ENCODE results near the gene CCT5.
A peak's percentile ranks its signal among the peaks of the same experiment; 100 is the strongest.

Gene CCT5

DNA sequence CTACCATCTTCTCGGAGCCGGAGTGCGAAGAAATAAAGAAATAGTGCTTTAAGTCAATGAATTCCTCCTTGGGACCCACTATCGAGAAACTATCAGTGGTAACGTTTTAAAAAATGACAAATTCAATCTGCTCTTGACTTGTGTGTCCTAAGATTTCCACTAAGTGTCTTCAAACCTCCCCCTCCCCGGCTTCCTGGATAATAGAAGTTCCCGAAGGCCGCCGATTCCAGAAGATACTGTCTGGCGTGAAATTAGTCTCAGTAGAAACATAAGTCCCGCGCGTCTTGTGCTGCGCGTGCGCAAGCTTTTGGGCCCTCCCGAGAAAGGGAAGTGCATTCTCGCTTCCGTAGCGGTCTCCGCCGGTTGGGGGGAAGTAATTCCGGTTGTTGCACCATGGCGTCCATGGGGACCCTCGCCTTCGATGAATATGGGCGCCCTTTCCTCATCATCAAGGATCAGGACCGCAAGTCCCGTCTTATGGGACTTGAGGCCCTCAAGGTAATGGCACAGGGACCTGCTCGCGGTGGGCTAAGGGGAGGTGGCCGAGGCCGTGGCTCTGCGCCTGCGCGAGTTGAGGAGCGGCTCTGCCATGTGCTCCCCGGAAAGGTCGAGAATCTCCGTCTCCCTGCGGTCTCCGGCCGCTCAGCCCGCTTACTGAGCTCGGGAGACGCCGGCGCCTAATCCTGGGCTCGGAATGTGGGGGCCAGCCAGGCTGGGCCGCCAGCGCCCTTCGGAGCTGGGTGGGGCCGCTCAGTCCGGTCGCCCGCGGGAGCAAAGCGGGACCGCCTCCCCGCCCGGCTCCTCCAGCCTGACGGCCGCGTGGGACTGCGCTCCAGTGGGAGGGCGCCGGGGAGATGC, at the start of gene CCT5:
TSS of gene CCT5 (plus strand) at position 333 of the 858 bp plus-strand sequence. CDS start at position 394, 61 bp downstream.
- DNase-seq = peak; percentile 98 to 99

DNA sequence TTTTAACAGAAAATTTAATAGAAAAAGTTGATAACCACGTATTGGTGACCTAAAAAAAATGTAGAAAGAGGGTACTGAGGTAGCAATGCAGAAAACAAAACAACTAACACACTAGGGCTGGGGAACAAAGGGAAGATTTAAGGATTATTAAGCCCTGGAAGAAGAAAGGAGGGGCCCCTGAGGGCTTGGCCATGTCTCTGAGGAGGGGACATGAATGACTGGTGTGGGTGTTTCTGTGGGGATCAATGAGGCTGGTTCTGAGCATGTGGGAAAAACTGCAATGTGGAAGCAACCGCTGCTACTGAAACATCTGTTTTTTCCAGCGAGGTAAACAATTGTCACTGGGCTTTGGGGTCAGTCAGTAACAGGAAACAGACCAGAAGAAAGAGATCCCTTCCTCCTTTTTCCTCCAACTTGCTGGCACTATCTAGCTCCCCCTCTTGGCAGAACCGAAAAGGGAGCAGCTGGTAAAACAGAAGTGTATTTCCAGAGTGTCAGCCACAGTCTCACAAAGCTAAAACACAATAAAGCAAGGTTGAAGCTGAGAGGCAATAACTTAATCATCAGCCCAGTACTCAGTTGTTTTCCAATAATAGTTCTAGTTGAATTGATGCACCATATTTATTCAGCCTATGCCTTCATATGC, 48.7 kb upstream of the CCT5 start:
- DNase-seq = no peak

DNA sequence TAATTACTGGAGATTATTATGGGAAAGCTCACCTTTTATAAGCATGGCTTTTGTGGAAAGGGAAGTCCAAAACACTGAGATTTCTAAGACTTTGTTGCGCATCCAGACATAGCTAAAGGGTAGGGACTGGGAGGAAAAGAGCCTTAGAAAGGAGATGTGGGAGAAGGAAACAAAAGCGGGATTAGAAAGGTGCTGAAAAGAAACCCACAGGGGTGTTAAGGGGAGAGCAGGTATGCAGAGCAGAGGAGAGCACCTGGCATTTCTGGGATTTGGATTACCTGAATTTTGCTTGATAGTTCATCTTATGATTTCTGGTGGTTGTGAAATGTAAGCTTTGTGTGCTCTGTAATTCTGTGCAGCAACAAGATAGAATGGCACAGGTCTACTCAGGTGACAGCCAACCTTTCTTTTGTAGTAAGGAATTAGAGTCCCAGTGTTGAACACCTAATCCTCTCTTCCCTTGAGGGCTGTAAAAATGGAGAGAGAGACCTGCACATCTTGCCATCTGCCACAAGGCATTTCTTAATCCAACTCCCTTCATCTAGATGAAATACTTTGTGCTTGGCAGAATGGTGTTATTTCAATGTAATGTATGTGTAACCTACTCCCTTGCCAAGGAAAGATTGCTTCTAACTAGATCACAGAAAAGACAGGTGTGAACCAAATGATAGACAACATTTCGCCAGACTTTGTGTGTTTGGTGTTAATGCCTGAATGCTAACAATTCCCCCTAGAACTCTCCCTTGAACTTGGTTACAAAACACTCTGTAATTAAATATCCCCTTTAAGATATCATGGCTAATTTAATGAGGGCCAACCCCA, 47.8 kb upstream of the CCT5 start:
- DNase-seq = no peak

DNA sequence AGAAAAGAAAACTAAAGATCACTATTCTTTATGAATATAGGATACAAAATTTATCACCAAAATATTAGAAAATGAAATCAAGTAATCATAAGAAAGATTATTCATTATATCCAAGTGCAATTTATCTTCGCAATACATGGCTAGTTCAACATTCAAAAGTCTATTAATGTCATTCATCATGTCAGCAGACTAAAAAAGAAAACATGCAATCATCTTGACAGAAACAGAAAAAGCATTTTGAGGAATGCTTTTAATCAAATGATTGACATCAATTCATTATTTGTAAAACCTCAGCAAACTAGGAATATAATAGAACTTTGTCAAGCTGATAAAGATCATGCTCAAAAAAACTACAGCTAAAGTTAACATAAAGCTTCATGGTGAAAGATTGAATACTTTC, 41.1 kb upstream of the CCT5 start:
- no peak for DNase-seq

DNA sequence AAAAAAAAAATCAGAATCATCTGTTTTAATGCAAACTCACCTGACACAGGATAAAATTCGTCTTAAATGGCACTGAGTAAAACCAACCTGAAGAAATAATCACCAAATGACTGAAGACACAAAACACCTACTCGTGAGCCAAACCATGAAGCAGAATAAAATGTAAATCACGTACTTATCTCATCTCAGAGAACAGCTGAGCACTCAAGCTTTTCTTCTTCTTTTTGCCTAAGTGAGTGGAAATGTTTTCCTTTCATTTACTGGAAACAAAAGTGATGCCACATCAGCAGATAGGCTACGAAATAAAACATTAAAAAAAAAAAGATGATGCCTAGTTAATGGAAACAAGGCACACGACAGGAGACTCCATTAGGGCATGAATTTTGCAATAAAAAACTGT, 36.8 kb upstream of the CCT5 start:
- no peak for DNase-seq

DNA sequence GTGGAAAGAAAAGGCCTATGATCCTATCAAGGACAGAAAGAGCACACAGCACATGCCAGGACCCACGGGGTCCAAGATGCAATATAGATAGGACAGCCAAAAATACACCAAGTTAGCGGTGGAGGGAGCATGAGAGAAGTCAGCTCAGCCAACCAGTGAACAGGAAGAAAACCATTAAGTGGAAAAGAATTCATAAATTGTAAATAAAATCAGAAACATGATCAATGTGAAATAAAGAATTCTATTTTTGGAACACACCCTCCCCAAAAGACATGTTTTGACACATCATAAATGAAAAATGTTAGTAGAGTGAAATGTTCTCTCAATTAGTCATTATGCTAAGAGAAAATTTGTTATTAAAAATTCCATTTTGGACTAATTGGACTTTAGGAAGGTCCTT, 36.0 kb upstream of the CCT5 start:
- no peak for DNase-seq

DNA sequence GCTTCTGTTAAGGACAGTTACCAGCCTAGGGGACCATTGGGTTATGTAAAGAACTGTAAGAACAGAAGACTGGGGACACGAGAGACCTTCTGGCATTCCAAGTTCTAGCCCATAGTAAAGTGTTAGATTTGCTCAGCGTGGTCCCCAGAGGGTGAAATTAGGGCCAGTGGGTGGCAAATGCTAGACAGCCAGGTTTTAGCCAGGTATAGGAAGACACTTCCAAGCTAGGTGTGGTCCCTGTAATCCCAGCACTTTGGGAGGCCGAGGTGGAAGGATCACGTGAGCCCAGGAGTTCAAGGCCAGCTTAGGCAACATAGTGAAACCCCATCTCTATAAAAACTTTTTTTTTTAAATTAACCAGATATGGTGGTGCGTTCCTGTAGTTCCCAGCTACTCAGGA, 34.7 kb upstream of the CCT5 start:
- DNase-seq = no peak

DNA sequence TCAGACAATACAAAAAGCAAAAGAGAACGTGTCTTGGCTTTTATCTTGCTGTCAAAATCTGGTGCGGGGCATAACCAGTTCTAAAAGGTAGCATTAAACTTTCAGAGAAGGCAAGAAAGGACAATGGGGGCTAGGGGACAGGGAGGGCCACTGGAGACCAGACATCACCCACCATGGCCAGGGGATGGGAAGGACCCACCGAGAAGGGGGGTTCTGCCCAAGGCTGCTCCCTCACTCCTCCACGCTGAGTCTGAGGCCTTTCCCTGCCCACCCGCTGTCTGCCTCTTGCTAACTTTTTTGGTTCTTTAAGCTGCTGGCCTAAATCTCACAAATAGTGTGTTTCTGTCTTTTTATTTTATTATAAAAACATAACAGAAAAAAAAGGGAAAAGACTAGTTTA, 34.0 kb upstream of the CCT5 start:
- DNase-seq = no peak

DNA sequence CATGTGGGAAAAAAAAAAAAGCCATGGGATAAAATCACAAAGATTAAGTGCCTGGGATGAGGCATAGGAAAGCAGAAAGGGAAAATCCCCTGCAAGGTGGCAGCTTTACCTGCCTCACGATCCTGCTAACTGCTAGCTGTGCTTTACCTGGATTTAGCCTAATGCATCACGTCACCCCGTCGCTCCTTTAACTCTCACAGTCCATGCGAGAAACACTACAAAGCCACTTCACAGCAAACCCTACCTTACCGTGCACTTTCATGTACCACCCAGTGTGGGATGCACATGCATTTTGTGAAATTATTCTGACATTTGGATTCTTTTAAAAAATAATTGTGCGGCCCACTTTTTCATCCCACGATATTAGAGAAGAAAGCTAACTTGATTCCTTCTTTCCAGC, 31.4 kb upstream of the CCT5 start:
- no peak for DNase-seq

DNA sequence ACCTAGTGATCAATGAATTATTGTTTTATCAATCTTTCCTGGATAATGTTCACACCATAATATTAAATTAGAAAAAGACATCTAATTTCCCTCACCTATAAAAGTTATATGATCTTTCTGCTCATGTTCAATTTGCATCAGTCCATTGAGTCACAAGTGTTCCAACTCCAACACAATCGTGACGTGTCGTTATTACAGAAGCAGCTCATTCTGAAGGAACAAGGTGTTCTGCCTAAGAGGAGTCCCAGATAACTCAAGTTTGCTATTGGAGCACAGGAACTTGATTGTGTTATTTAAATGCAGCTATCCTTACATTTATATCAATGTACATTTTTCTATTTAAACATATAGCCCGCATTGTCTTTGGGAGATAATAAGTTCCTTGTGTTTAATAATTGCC, 31.0 kb upstream of the CCT5 start:
- no peak for DNase-seq

DNA sequence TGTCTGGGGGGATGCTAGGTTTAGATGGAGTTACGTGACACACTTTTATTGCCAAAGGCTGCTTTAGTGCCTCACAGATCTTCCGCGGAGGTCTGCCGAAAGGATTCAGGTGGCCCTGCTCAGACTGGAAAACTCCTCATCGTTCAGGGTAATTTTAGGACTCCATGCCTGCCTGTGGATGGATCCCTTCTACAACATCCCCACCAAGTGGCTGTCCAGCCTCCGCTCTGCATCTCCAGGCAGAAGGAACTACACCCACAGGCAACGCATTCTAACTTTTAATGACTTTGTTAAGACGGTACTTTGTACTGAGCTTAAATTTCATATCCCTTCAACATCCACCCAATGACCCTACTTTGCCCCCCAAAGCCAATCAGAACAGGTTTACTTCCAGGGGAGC, 29.8 kb upstream of the CCT5 start:
- DNase-seq = no peak

DNA sequence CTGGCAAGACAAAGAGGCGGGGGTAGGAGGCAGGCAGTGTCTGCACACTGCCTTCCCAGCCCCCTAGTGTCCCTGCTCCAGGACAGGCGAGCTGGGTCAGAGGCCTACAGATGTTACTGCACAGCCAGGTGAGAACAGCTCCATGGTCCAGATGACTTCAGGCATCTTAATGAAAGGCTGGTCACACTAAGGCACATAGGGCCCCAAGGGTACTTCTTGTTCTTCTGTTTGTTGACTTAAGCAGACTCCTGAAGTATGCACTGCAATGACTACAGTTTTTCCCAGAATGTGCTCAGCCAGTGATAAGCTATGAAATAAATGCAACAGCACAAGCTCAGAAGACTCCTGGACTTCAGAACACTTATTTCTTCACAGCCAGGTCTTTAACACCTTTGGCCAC, 27.8 kb upstream of the CCT5 start:
- no peak for DNase-seq

DNA sequence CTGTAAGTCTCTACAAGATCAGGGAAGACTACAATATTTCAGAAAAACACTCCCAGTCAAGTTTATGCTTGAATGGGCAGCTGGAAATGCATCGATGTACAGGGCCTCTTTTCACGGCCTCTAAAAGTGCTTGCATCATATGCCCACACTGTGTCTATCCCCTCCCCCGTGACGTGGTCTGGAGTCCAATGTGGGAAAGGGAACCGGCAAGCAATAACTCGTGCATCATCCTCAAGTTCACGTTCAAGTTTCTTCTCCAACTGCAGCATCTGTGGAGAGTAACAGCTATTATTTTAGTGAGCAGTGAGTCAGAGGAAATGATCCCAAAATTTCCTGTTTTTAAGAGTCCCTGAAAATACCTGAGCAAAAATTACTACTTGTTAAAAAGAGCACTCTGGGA, 22.7 kb upstream of the CCT5 start:
- DNase-seq = no peak

DNA sequence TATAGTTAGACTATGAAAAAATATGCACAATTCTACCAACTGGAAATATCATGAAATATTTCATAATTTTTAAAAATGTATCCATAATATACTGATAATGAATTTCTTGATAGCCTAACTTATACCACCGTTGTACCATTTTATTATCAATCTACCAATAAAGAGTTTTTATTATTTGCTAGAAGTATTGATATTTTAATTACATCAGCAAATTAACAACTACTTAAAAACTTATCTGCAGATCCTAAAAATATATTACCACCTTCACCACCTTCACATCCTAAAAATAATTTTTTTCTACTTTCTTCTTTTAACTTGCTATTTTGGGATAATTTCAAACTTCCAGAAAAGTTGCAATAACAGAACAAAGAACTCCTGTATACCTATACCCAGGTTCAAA, 21.8 kb upstream of the CCT5 start:
- no peak for DNase-seq

DNA sequence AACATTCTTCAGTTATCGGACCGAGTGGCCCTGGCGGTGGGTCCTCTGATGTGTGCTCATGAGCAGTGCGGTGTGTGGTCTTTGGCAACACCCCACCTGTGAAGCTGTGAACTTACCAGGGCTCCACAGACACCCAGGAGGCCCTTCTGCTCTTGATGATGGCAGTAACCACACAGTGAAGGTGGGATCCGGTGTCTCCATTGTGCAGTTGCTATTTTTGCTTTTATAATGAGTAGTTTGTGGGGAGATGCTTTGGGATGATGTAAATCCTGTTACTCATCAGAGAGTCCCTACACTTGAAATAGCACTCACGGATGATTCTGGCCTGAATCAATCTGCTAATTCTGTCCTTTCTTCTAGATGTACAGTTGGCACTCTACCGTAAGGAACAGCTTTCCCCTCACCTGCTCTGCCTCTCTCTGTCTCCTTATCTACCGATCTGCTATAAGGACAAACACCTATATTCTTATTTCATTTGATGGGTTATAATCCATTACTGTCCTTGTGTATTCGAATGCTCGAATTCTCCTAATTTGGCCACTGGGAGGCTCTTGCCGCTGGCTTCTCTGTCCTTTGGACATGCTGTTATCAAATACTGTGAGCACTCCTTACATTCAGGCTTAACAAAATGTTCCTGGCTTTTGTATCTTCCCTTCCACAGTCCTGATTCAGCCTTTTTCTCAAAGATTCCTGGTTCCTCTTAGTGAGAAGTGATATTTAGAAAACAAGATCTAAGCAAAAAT, 20.6 kb upstream of the CCT5 start:
- no peak for DNase-seq

DNA sequence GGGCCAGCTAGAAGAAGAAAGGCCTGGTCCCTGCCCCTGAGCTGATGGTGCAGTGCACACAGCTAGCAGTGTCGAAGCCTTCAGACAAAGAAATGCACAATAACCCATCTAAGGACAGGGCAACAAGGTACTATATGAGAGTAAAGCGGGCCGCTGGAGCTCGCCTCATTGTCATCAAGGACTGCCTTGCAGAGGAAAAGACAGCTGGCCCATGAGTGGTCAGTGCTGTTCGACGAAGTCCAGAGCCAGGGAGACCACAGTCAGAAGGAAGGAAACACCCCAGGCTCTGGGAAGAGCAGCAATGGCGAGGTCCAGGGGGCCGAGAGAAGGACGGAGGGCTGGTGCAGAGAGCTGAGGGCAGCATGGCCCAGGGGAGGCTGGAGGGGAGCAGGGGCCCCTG, 17.7 kb upstream of the CCT5 start:
- no peak for DNase-seq

DNA sequence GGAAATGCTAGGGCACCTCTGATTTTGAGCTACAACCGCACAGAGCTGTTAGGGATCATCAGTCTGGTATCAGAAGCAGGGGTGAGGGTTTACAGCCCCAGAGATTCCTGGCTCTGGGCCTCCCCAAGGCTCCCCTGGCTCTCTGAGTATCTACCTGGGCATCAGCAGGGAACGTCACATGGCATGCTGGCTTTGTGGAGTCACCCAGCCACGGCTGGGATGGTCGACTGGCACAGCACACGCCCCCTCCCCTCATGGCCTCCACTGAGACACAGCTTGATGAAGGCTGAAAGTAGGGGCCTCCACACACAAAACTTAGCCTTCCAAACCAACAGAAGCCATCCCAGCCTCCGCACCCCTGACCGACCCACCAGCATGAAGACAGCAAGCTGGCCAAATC, 17.1 kb upstream of the CCT5 start:
- no peak for DNase-seq

DNA sequence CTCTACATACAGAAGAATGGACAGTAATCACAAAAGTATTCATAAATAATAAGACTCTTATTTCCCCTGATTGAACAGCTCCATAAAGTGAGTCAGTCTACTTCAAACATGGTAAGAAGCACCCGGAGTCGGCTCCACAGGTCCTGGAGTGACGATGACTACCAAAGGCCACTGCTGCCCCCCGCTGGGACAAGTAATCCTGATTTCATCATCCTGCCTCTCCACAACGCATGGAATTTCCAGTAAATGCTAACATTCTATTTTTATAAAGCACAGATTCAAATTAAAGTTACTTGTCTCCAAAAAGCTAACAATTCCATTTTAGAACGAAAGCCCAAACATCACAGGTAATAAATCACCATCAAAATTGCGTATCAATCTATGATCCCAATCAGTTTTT, 16.6 kb upstream of the CCT5 start:
- DNase-seq = peak; percentile 6 to 22

DNA sequence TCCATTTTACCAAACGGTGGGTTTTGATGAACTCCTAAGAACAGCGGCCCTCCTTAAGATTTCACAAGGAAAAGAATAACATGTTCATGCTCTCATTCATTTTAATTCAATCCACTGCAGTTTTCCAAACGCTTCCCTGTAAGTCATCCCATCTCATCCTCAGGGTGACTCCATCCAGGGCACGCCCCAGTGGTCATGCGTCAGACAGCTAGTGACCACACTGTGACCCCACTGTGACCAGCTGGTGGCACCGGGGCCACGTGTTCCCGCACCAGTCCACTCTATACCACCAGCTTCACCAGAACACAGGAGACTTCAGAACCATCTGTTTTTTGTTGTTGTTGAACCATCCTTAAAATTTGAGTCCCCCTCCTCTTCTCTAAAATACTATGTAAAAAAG, 14.7 kb upstream of the CCT5 start:
- DNase-seq = no peak

DNA sequence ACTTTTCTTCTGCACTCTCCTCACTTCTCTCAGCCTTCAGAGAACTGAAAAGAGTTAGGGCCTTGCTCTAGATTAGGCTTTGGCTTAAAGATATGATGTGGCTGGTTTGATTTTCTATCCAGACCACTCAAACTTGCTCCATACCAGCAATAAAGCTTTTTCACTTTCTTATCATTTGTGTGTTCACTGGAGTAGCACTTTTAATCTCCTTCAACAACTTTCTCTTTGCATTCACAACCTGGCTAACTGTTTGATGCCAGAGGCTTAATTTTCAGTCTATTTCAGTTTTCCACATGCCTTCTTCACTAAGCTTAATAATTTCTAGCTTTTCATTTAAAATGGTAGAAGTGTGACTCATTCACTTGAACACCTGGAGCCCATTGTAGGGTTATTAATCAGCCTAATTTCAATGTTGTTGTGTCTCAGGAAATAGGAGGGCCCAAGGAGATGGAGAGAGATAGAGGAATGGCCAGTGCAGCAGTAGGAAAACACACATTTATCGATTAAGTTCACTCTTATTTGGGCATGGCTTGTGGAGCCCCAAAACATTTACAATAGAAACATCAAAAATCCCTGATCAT, 6.3 kb upstream of the CCT5 start:
- DNase-seq = no peak

DNA sequence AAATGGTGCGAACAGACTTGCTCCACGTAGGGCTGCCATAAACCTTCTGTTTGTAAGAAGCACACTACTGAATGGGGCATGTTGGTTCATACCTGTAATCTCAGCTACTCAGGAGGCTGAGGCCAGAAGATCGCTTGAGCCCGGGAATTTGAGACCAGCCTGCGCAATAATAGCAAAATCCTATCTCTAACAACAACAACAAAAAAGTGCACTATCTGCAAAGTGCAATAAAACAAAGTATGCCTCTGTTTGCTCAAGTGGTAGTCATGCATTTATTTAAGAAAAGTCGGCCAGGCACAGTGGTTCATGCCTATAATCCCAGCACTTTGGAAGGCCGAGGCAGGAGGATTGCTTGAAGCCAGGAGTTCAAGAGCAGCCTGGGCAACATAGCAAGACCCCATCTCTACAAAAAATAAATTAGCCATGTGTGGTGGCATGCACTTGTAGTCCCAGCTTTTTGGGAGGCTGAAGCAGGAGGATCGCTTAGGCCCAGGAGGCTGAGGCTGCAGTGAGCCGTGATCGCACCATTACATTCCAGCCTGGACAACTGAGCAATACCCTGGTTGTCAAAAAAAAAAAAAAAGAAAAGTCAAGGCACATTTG, 5.6 kb upstream of the CCT5 start:
- DNase-seq = no peak

DNA sequence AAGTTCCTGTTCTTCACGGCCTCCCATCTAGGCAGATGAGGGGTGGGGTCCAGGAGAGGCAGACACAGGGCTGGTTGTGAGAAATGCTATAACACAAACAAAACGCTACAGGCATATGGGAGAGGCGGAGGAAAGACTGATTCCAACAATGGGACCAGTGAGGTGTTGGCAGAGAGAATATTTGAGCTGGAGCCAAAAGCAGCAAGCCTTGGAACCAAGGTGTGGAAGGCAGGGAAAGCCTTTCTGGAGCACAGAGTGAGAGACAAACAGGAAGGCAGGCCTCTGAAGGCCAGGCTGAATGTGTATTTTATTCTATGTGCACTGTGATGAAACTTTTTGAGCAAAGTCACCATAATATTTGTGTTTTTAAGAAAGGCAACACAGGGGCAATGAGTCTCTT, 3.3 kb upstream of the CCT5 start:
- no peak for DNase-seq

Measured in SW 1271 (cell line).